Kidney (tissue), 14 donors: Measurements from ENCODE around the gene GRAMD2B. TPM values are rescaled to one million over a fixed set of nuclear protein-coding genes. Genes with fewer than 3 reads are reported as not detected.

Source experiments
- DNase-seq, 5 donors: peaks; one replicate each; pipeline ENCODE4 v3.0.0-alpha.2; 2013 to 2020
- FAIRE-seq: peaks from 2 replicates; lab custom pipeline; 2012; peaks lifted over from hg19 to GRCh38; lab: Jason Lieb, UNC
- H3K27ac ChIP-seq, 2 donors: one replicate each; pipeline ENCODE4 v1.7.0; 2013; ENCODE audit warnings: low read depth in 2 of 2, low read length in 2 of 2, inconsistent platforms in 1 of 2
- H3K27me3 ChIP-seq: one replicate; pipeline ENCODE4 v1.7.1; 2013; ENCODE audit warnings: low read length, inconsistent platforms; ENCODE audit not compliant: control insufficient read depth, insufficient read depth
- H3K36me3 ChIP-seq, 3 donors: one replicate each; pipeline versions ENCODE4 v1.7.0 to v1.7.1; 2013; ENCODE audit warnings: low read length in 3 of 3, control low read depth in 1 of 3, inconsistent platforms in 1 of 3; ENCODE audit not compliant: insufficient read depth in 3 of 3, control insufficient read depth in 2 of 3
- H3K4me1 ChIP-seq, 3 donors: one replicate each; pipeline versions ENCODE4 v1.7.0 to v1.7.1; 2013; ENCODE audit warnings: low read length in 3 of 3, inconsistent platforms in 1 of 3, low read depth in 1 of 3; ENCODE audit not compliant: control insufficient read depth in 2 of 3, insufficient read depth in 2 of 3
- H3K4me3 ChIP-seq, 3 donors: one replicate each; pipeline versions ENCODE4 v1.7.0 to v1.8.1; 2013; ENCODE audit warnings: low read length in 3 of 3, control low read depth in 1 of 3, inconsistent platforms in 1 of 3
- H3K9ac ChIP-seq, 3 donors: one replicate each; pipeline versions ENCODE4 v1.7.0 to v1.7.1; 2013; ENCODE audit warnings: low read length in 3 of 3, control low read depth in 1 of 3, inconsistent platforms in 1 of 3
- H3K9me3 ChIP-seq, 3 donors: one replicate each; pipeline versions ENCODE4 v1.7.0 to v1.7.1; 2013; ENCODE audit warnings: low read length in 3 of 3, control low read depth in 1 of 3, inconsistent platforms in 1 of 3; ENCODE audit not compliant: control insufficient read depth in 2 of 3, insufficient read depth in 1 of 3
- intact Hi-C: fragments of 100-400 bp; cut with DNase I; formaldehyde crosslinking; loops from one replicate; pipeline ENCODE4 v1.11.1; 2022
- polyA plus RNA-seq: library from polyadenylated mRNA; stranded (reverse); fragments of 350-450 nt; fragmentation: Illumina TruSeq; extraction: RNeasy Lipid Tissue Mini Kit (QIAGEN cat#74804); gene quantifications from one replicate; pipeline ENCODE4 v1.2.3, GENCODE V29; 2014; ENCODE audit warnings: low read depth, low replicate concordance; ENCODE audit not compliant: insufficient read depth
- total RNA-seq: library from RNA; stranded (reverse); fragmentation: NEBNext Ultra II Directional; extraction: Animal tissue kit (Norgen Biotek cat#: 25700); gene quantifications from one replicate; pipeline ENCODE4 v1.2.1, GENCODE V29; 2021
- TF ChIP-seq, protein P1 (sequence below): IDR thresholded peaks from 3 replicates; pipeline ENCODE4 v1.5.1; 2012; ENCODE audit warnings: mild to moderate bottlenecking, moderate library complexity, borderline replicate concordance; ENCODE audit not compliant: insufficient read depth; ENCODE audit errors: extremely low read depth
- donor health status: control.
- donor health status: control.
- donor health status: control.
- donor health status: control.
- donor health status: control.
- donor health status: DM: yes; HTN: yes; CAD: no.
- donor health status: Normal renal cell carcinoma (clear cell type).

GRAMD2B gene
- total and polyA plus RNA-seq, 2 donors from 2014 or later: 18.4 to 38.5 TPM

DNA sequence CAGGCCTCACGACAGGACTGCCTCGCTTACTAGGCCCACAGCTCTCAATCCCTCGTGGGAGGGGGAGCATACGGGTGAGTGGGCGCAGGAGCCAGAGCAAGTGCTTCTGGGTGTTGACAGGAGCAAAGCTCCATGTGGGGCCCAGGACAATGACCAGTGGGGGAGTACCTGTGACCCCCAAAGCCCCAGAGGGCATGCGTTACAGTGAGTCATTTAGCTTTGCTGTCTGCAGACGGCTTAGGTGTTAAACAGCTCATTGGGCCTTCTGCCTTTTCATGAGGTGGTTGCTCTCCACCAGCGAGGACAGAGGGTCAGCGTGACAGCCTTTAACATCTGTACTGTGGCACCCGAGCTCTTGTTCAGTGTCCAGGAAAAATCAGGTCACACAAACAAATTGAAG lies 78.2 kb downstream of the GRAMD2B start:
- Histone ChIP-seq H3K4me1 (peaks cover 0 to 8% (median 3%) of the 10 kb centered on the region in 3 donors), H3K27ac (no peak overlapping the region), H3K27me3 (no peaks in the 10 kb centered on the region), H3K4me3 (no peak overlapping the region), H3K9ac (no peak overlapping the region), H3K36me3 (no peaks in the 10 kb centered on the region), H3K9me3 (no peaks in the 10 kb centered on the region)
- intact Hi-C loops: no loop called here
- DNase-seq (no peak), FAIRE-seq (no peak)
- TF ChIP-seq, protein P1, sequence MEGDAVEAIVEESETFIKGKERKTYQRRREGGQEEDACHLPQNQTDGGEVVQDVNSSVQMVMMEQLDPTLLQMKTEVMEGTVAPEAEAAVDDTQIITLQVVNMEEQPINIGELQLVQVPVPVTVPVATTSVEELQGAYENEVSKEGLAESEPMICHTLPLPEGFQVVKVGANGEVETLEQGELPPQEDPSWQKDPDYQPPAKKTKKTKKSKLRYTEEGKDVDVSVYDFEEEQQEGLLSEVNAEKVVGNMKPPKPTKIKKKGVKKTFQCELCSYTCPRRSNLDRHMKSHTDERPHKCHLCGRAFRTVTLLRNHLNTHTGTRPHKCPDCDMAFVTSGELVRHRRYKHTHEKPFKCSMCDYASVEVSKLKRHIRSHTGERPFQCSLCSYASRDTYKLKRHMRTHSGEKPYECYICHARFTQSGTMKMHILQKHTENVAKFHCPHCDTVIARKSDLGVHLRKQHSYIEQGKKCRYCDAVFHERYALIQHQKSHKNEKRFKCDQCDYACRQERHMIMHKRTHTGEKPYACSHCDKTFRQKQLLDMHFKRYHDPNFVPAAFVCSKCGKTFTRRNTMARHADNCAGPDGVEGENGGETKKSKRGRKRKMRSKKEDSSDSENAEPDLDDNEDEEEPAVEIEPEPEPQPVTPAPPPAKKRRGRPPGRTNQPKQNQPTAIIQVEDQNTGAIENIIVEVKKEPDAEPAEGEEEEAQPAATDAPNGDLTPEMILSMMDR: no peak

DNA sequence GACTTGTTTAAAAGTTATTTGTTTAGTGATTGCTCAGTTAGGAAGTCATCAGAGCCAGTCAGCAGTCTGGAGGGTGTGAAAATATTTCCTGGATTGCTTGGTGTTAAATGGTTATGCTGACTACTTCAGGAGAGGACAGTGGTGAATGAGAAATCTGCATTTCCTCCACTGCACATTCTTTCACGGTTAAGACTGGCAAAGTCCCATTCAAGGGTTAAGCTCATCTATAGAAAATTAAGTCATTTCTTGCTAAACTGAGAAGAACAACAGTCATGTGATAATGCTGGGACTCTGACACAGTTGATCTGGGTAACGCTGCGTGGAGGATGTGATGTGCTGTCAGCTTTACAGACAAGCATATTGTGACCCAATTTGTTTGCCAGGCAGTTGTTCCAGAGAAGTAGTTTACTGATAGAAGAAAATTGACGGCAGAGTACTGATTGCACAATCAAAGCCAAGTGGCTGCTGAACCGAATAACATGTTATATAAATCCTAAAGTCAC lies 80.4 kb downstream of the GRAMD2B start:
- FAIRE-seq (no peak), DNase-seq (no peak)
- Histone ChIP-seq H3K27ac (peak overlapping the region; percentile 55 to 74), H3K9me3 (no peaks in the 10 kb centered on the region), H3K9ac (no peak overlapping the region), H3K4me3 (no peak overlapping the region), H3K36me3 (no peaks in the 10 kb centered on the region), H3K27me3 (no peaks in the 10 kb centered on the region), H3K4me1 (peaks cover 0 to 8% (median 3%) of the 10 kb centered on the region in 3 donors)
- TF ChIP-seq, protein P1: no peak
- intact Hi-C loops: no loop called here

DNA sequence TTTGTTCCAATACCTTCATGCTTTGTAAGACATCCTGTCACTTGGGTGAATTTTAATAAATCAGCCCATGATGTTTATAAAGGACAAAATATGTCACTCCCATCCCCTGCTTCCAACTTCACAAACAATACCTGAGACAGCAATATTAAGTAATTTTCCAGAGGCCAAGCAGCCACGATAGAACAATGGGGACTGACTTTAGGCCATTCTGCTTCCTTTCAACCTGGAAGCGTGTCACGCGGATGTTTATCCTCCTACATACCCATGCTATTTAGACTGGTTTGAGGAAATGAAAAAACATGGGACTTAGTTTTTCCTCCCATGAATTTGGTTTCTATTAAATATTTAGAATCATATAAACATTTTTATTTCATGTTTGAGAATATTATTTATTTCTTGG lies 82.9 kb downstream of the GRAMD2B start:
- no peak overlapping the region for H3K9ac ChIP-seq
- H3K36me3 ChIP-seq: no peaks in the 10 kb centered on the region
- intact Hi-C loops: no loop called here
- H3K9me3 ChIP-seq: no peaks in the 10 kb centered on the region
- DNase-seq (no peak), FAIRE-seq (no peak)
- no peaks in the 10 kb centered on the region for H3K27me3 ChIP-seq
- peaks cover 0 to 8% (median 3%) of the 10 kb centered on the region in 3 donors for H3K4me1 ChIP-seq
- no peak overlapping the region for H3K4me3 ChIP-seq
- no peak overlapping the region for H3K27ac ChIP-seq
- TF ChIP-seq, protein P1: no peak
